Measurements from ENCODE around the gene ORAI2. TPM values are rescaled to one million over a fixed set of nuclear protein-coding genes. Genes with fewer than 3 reads are reported as not detected.
"Not testable (repeated sequence)": the region's sequence is repeated elsewhere in the genome, so short reads cannot be mapped to it uniquely, and the experiment has no call there.

Gene ORAI2
- total RNA-seq, 2 donors from 2014 or later, result 25.8 to 26.7 TPM

GRCh38 chr7:102471791-102472125 is 38.4 kb downstream of the ORAI2 start:
- DNase-seq (ENCODE audit: low spot score in 2 of 2), result peak in 1 of 2 donors; percentile 55
- Mint-ChIP-seq H3K36me3 (no peaks in the 10 kb centered on the region), H3K27ac (peak overlapping the region; percentile 41 to 86), H3K9me3 (no peaks in the 10 kb centered on the region)
- no peak for ATAC-seq

DNA sequence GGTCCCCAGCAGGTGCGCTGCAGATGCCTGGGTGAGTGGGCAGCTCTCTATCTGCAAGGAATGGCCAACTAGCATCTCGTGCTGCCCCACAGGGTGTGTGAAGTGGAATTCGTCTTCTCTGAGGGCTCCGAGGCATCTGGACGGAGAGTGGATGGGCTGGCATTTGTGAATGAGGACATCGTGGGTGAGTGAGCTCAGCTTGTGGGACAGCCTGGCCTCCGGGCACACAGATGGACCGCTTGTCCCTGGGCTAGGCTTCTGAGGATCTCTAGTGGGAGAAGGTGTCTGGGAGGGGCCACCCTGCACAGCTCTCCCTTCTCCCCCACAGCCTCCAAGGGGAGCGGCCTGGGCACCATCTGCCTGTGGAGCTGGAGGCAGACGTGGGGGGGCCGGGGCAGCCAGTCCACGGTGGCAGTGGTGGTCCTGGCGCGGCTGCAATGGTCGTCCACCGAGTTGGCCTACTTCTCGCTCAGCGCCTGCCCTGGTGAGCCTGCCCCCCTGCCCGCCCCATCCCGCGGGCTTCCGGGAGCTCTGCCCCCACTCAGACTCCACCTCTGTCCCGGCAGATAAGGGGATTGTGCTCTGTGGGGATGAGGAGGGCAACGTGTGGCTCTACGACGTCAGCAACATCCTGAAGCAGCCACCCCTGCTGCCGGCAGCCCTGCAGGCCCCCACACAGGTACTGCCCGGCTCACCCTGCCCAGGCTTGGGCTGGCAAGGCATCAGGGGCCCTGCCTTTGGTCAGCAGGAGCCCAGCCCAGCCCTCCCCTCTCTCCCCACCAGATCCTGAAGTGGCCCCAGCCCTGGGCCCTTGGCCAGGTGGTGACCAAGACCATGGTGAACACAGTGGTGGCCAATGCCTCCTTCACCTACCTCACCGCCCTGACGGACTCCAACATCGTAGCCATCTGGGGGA is 39.0 kb downstream of the ORAI2 start:
- DNase-seq (ENCODE audit: low spot score in 2 of 2) (peak in 1 of 2 donors; percentile 54), ATAC-seq (no peak)
- Mint-ChIP-seq H3K27ac (peak overlapping the region; percentile 41 to 86), H3K36me3 (no peaks in the 10 kb centered on the region), H3K9me3 (no peaks in the 10 kb centered on the region)

DNA sequence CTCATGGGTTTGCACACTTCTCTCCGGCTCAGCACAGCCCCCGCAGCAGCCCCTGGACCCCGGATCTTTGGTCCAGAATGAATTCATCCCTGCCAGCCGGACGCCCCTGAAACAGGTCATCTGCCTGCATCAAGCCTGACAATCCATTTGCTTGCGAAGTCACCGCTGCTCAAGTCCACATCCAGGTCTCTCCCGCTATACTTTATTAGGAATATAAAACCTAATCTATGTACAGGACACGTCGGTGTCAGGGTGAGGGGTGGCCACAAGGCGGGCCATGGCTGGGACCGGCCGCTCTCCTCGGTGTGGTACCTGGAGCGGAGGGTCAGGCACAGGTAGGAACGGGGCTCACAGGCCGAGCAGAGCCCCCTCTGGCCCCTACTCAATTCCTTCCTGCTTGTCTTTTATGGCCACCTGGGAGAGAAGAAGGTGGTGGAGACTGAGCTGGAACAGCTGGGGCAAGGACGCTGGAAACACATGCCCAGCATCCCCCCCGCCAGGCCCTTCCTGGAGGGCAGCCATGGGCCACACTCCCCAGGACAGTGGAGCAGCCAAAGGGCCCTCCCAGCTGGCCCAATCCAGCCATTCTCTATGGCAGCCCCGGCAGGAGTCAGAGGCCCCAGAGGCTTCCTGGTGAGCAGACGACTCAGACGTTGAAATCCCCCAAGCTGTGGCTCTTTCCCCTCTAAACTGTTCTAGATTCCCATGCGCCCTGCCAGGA is 40.1 kb downstream of the ORAI2 start:
- ATAC-seq (no peak), DNase-seq (ENCODE audit: low spot score in 2 of 2) (peak in 1 of 2 donors; percentile 52)
- H3K36me3 Mint-ChIP-seq, result no peaks in the 10 kb centered on the region
- H3K9me3 Mint-ChIP-seq, result no peaks in the 10 kb centered on the region
- H3K27ac Mint-ChIP-seq, result no peak overlapping the region

DNA sequence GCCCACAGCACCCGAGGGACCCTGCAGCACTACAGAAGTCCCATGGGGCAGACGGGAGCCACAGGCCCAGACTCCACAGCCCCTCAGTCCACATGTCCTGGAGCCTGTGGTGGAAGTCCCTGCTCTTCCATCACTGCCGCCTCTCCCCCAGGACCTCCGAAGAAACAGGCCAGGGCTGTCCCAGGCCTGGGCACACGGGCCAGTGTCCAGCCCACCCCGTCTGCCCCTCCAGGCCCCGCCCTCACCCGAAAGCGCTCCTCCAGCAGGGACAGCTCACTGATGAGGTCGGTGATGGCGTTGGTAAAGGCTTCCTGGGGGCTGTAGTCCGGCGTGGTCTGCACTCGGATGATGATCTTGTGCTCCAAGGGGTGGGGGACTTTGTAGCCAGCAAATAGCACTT is 40.7 kb downstream of the ORAI2 start:
- H3K36me3 Mint-ChIP-seq, ATAC-seq: not testable (repeated sequence)

GRCh38 chr7:102474736-102475435 is 41.5 kb downstream of the ORAI2 start:
- DNase-seq (ENCODE audit: low spot score in 2 of 2), result peak in 1 of 2 donors; percentile 39
- not testable (repeated sequence) for H3K9me3 Mint-ChIP-seq, ATAC-seq, H3K27ac Mint-ChIP-seq, H3K36me3 Mint-ChIP-seq

More for the DNA sequence above, 40.7 kb downstream of the ORAI2 start:
- not testable (repeated sequence) for H3K27ac Mint-ChIP-seq, H3K9me3 Mint-ChIP-seq
- DNase-seq (ENCODE audit: low spot score in 2 of 2), result peak in 1 of 2 donors; percentile 44

- H3K9me3 Mint-ChIP-seq, H3K36me3 Mint-ChIP-seq: not testable (repeated sequence)
- DNase-seq (ENCODE audit: low spot score in 2 of 2), result peak; percentile 76 to 85
- peak within 1 kb of the TSS in 1 of 2 donors; percentile 82 for H3K27ac Mint-ChIP-seq
- peak; percentile 81 to 93 for ATAC-seq
These were observed 45.2 kb downstream of the ORAI2 start, which contains the start of gene POLR2J for GRCh38 chr7:102478314-102479208. Gene POLR2J (minus strand): TSS chr7:102478922. CDS start chr7:102478860, 62 bp downstream.

DNA sequence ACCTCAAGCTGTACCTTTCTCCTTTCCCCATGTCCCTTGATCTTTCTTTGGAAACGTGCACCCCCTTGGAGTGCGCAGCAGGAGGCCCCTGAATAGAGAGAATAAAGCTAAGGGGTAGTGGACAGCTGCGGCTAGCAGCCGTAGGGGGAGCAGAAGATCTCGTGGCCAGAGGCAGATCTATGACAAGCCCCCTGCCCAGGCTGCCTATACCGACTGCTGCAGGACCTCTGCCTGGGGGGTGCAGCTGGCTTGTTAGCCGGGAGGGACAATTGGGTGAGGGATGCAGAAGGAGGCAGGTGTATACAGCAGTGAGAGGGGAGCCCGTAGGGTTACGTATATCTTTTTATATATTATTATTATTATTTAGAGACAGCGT is 45.8 kb downstream of the ORAI2 start:
- not testable (repeated sequence) for H3K9me3 Mint-ChIP-seq; H3K27ac Mint-ChIP-seq; DNase-seq (ENCODE audit: low spot score in 2 of 2); H3K36me3 Mint-ChIP-seq
- ATAC-seq, result peak; percentile 17 to 58

DNA sequence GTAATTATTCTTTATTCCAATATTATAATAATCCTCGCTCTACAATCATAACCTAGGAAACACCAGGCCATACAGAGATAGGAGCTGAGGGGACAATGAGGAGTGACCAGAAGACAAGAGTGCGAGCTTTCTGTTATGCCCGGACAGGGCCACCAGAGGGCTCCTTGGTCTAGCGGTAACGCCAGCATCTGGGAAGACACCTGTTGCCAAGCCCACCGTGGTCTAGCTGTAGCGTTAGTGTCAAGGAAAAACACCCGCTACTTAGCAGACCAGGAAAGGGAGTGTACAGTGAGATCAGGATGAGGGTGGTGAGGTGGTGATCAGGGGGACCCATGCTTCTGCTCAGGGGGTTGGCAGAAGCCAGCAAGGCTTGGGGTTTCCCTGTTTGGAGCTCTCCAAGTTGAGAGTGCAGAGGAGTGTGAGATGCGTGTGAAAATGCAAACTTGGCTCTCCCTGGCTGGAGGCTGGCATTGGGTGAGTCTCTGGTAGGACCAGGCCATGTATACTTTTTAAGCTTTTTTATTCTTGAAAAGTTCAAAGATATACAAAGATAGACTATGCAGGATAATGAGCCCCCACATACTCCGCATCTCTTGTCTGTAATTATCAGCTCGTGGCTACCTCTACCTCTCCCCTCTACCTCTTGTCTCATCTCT is 46.7 kb downstream of the ORAI2 start:
- ATAC-seq, H3K36me3 Mint-ChIP-seq, H3K27ac Mint-ChIP-seq, H3K9me3 Mint-ChIP-seq: not testable (repeated sequence)
- DNase-seq (ENCODE audit: low spot score in 2 of 2), result peak; percentile 45 to 60

GRCh38 chr7:102481962-102482361 is 48.6 kb downstream of the ORAI2 start:
- not testable (repeated sequence) for H3K36me3 Mint-ChIP-seq, H3K27ac Mint-ChIP-seq, H3K9me3 Mint-ChIP-seq, ATAC-seq
- peak; percentile 1 to 54 for DNase-seq (ENCODE audit: low spot score in 2 of 2)

GRCh38 chr7:102484317-102484716 is 50.9 kb downstream of the ORAI2 start:
- H3K9me3 Mint-ChIP-seq; H3K27ac Mint-ChIP-seq; ATAC-seq; DNase-seq (ENCODE audit: low spot score in 2 of 2); H3K36me3 Mint-ChIP-seq: not testable (repeated sequence)

- not testable (repeated sequence) for H3K9me3 Mint-ChIP-seq, H3K36me3 Mint-ChIP-seq, H3K27ac Mint-ChIP-seq
- ATAC-seq (peak; percentile 36 to 74), DNase-seq (ENCODE audit: low spot score in 2 of 2) (peak; percentile 55 to 87)
These were observed 57.2 kb downstream of the ORAI2 start for GRCh38 chr7:102490529-102491075.

GRCh38 chr7:102493220-102493935 is 60.0 kb downstream of the ORAI2 start:
- not testable (repeated sequence) for H3K9me3 Mint-ChIP-seq, H3K36me3 Mint-ChIP-seq, H3K27ac Mint-ChIP-seq
- peak; percentile 48 to 58 for ATAC-seq
- DNase-seq (ENCODE audit: low spot score in 2 of 2), result peak in 1 of 2 donors; percentile 4

DNA sequence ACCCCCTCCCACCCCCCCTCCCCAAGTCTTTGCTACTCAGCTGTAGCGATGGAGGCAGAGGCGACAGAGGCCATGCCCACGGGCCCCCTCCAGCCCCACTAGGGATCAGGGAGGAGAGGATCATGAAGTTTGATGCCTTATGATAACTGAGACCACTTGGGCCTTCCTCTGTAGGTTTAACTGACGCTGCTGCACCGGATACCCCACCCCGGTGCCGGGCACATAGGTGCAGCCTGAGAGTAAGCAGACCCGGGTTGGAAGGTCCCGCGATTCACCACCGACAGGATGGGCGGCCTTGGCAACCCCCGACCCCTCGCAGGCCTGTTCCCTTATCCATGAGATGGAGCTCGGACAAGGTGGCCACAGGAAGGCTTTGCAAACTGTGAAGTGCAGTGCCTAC is 60.7 kb downstream of the ORAI2 start:
- ATAC-seq (peak; percentile 13 to 15), DNase-seq (ENCODE audit: low spot score in 2 of 2) (peak; percentile 55 to 68)
- not testable (repeated sequence) for H3K36me3 Mint-ChIP-seq, H3K27ac Mint-ChIP-seq, H3K9me3 Mint-ChIP-seq

DNA sequence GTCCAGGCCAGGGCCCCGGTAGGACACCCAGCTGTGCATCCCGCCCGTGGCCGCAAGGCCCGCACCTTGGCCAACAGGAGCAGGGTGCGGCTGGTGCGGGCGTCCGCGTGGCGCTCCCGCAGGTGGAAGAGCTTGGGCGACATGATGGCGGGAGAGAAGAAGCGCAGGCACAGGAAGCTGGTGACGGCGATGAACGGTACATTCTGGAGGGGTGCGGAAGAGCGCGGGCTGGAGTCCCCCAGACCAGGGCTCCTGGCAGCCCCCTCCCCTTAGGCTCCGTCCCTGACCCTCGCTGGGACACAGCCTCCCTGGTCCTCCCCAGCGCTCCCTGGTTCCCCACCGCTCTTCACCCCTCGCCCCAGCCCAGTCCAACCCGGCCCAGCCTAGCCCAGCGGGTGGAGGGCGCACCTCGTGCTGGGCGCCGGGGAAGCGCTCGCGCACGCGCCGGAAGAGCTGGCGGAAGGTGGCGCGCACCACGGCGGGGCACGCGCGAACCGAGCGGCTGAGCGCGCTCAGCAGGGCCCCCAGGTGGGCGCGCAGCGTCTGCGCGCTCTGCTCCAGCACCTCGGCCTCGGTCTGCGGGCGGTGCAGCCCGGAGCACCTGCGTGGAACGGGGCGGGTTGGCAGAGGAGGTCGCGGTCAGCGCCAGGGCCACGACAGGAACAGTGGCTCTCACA is 61.2 kb downstream of the ORAI2 start:
- ATAC-seq, result peak; percentile 72 to 80

More for the DNA sequence above, 61.2 kb downstream of the ORAI2 start:
- not testable (repeated sequence) for DNase-seq (ENCODE audit: low spot score in 2 of 2); H3K36me3 Mint-ChIP-seq; H3K9me3 Mint-ChIP-seq; H3K27ac Mint-ChIP-seq

Data from activated naive CD4-positive, alpha-beta T cell treated with anti-CD3 and anti-CD28 coated beads, Interleukin-2, amount 50 U/mL, for 72 hours (primary cell).